GM12892 (cell line): ENCODE results near the gene FCER1A. TPM values are rescaled to one million over a fixed set of nuclear protein-coding genes. Genes with fewer than 3 reads are reported as not detected.

Source experiments
- DNase-seq: peaks from one replicate; pipeline ENCODE4 v3.0.0; 2011; ENCODE audit not compliant: insufficient read length
- FAIRE-seq: peaks from 2 replicates; lab custom pipeline; 2011; peaks lifted over from hg19 to GRCh38; lab: Jason Lieb, UNC
- POLR2A ChIP-seq: IDR thresholded peaks from 2 replicates; pipeline ENCODE4 v1.6.1; 2011; ENCODE audit warnings: low read depth, low read length, control low read depth
- POLR2AphosphoS5 ChIP-seq: IDR thresholded peaks from 2 replicates; pipeline ENCODE4 v1.6.1; 2011; ENCODE audit warnings: low read depth, low read length, control low read depth
- TAF1 ChIP-seq: IDR thresholded peaks from 2 replicates; pipeline ENCODE4 v1.6.1; 2011; ENCODE audit warnings: low read depth, mild to moderate bottlenecking, control low read depth, low read length, borderline replicate concordance
- polyA plus RNA-seq: library from polyadenylated mRNA; unstranded; fragments of >200 nt; gene quantifications from one replicate; pipeline ENCODE4 v1.2.1, GENCODE V29; 2012; ENCODE audit warnings: missing spikeins, inconsistent platforms; ENCODE audit not compliant: missing spikeins

The FCER1A gene
- not detected for polyA plus RNA-seq

- no peak for TF ChIP-seq TAF1
- no peak for TF ChIP-seq POLR2AphosphoS5
- TF ChIP-seq POLR2A = no peak
- DNase-seq (no peak), FAIRE-seq (no peak)
Observed at GRCh38 chr1:159302095-159302494, at the start of gene FCER1A. Gene FCER1A (plus strand): TSS chr1:159302336. CDS start chr1:159302365, 29 bp downstream.

GRCh38 chr1:159261311-159261710 lies 40.8 kb upstream of the FCER1A start:
- DNase-seq (no peak), FAIRE-seq (no peak)
- TF ChIP-seq TAF1 = no peak
- TF ChIP-seq POLR2A = no peak

- DNase-seq = no peak
- no peak for FAIRE-seq
- no peak for TF ChIP-seq POLR2A
- TF ChIP-seq POLR2AphosphoS5 = no peak
- no peak for TF ChIP-seq TAF1
Observed at GRCh38 chr1:159261721-159262494, 40.2 kb upstream of the FCER1A start.

GRCh38 chr1:159266832-159267231 lies 35.3 kb upstream of the FCER1A start:
- DNase-seq (no peak), FAIRE-seq (no peak)
- TF ChIP-seq POLR2AphosphoS5 (no peak), POLR2A (no peak), TAF1 (no peak)

- no peak for FAIRE-seq
- TF ChIP-seq POLR2AphosphoS5 (no peak), TAF1 (no peak), POLR2A (no peak)
- no peak for DNase-seq
Observed at GRCh38 chr1:159274631-159275030, 27.5 kb upstream of the FCER1A start.

- no peak for DNase-seq
- no peak for FAIRE-seq
Observed at GRCh38 chr1:159275891-159276290, 26.2 kb upstream of the FCER1A start.

GRCh38 chr1:159279773-159280172 lies 22.4 kb upstream of the FCER1A start:
- DNase-seq (no peak), FAIRE-seq (no peak)
- TF ChIP-seq POLR2A = no peak
- TF ChIP-seq TAF1 = no peak
- TF ChIP-seq POLR2AphosphoS5 = no peak

More at GRCh38 chr1:159275891-159276290, 26.2 kb upstream of the FCER1A start:
- TF ChIP-seq POLR2A = no peak

GRCh38 chr1:159282118-159282517 lies 20.0 kb upstream of the FCER1A start:
- DNase-seq = no peak
- no peak for FAIRE-seq
- TF ChIP-seq TAF1 (no peak), POLR2A (no peak), POLR2AphosphoS5 (no peak)

- TF ChIP-seq POLR2AphosphoS5 (no peak), POLR2A (no peak), TAF1 (no peak)
- FAIRE-seq = no peak
- DNase-seq = no peak
Observed at GRCh38 chr1:159289060-159289459, 13.1 kb upstream of the FCER1A start.

- FAIRE-seq (no peak), DNase-seq (no peak)
- no peak for TF ChIP-seq POLR2AphosphoS5
- TF ChIP-seq POLR2A = no peak
- no peak for TF ChIP-seq TAF1
Observed at GRCh38 chr1:159291424-159291823, 10.7 kb upstream of the FCER1A start.

GRCh38 chr1:159296706-159297375 lies 5.3 kb upstream of the FCER1A start:
- TF ChIP-seq TAF1 (no peak), POLR2A (no peak), POLR2AphosphoS5 (no peak)
- no peak for FAIRE-seq
- no peak for DNase-seq

- no peak for FAIRE-seq
- DNase-seq = no peak
- TF ChIP-seq POLR2AphosphoS5 = no peak
- TF ChIP-seq TAF1 = no peak
- TF ChIP-seq POLR2A = no peak
Observed at GRCh38 chr1:159300146-159300545, 2.0 kb upstream of the FCER1A start.
